Caco-2 (cell line): ENCODE data around the gene RAB26. TPM values are rescaled to one million over a fixed set of nuclear protein-coding genes. Genes with fewer than 3 reads are reported as not detected.

Source experiments
- BruUV-seq: library from RNA; stranded (reverse); fragments of 400-500 nt; replicated peaks from 2 replicates; lab custom pipeline; 2021; lab: Mats Ljungman, UMichigan
- CTCF ChIA-PET: fragments of 300-600 bp; sonication (Branson Sonifier 250); formaldehyde crosslinking; loops from one replicate; lab custom pipeline; 2022; ENCODE audit warnings: antibody characterized with exemption; lab: Charles Lee
- POLR2A ChIA-PET: fragments of 300-600 bp; sonication (Branson Sonifier 250); formaldehyde crosslinking; loops from one replicate; lab custom pipeline; 2022; ENCODE audit warnings: antibody characterized with exemption; lab: Charles Lee
- DNase-seq, 2 experiments: peaks; one replicate each; pipeline versions ENCODE4 v3.0.0 to v3.0.0-alpha.2; 2020 to 2022
- H3K27me3 ChIP-seq: replicated peaks from 2 replicates; pipeline ENCODE4 v1.6.0; 2011; ENCODE audit warnings: low read length; ENCODE audit not compliant: control insufficient read depth, insufficient read depth
- H3K36me3 ChIP-seq: 2 replicates; pipeline ENCODE4 v1.5.1; 2011; ENCODE audit warnings: low read length; ENCODE audit not compliant: control insufficient read depth, insufficient read depth
- H3K4me1 ChIP-seq: fragments of 250-450 bp; sonication (Bioruptor Pico); 2 replicates; pipeline ENCODE4 v1.5.1; 2020; ENCODE audit warnings: mild to moderate bottlenecking
- H3K4me3 ChIP-seq: 2 replicates; pipeline ENCODE4 v1.5.1; 2011; ENCODE audit warnings: low read depth, mild to moderate bottlenecking, control low read depth, low read length
- H3K9me3 ChIP-seq: fragments of 250-450 bp; sonication (Bioruptor Pico); 2 replicates; pipeline ENCODE4 v1.5.1; 2020; ENCODE audit warnings: mild to moderate bottlenecking, moderate library complexity
- H3K27ac Mint-ChIP-seq: one replicate; pipeline ENCODE4 v1.8.0; 2022; ENCODE audit warnings: mixed read lengths; ENCODE audit not compliant: unreplicated experiment
- H3K27me3 Mint-ChIP-seq: one replicate; pipeline ENCODE4 v1.8.0; 2022; ENCODE audit warnings: mixed read lengths; ENCODE audit not compliant: insufficient read depth, unreplicated experiment
- H3K36me3 Mint-ChIP-seq: one replicate; pipeline ENCODE4 v1.8.0; 2022; ENCODE audit warnings: mild to moderate bottlenecking, mixed read lengths; ENCODE audit not compliant: insufficient read depth, unreplicated experiment
- H3K4me1 Mint-ChIP-seq: one replicate; pipeline ENCODE4 v1.8.0; 2022; ENCODE audit warnings: low read depth, mixed read lengths; ENCODE audit not compliant: unreplicated experiment
- H3K4me3 Mint-ChIP-seq: one replicate; pipeline ENCODE4 v1.8.0; 2022; ENCODE audit warnings: mild to moderate bottlenecking, moderate library complexity, mixed read lengths; ENCODE audit not compliant: unreplicated experiment
- H3K9me3 Mint-ChIP-seq: one replicate; pipeline ENCODE4 v1.8.0; 2022; ENCODE audit warnings: mixed read lengths; ENCODE audit not compliant: unreplicated experiment
- intact Hi-C: fragments of 100-400 bp; cut with micrococcal nuclease; formaldehyde crosslinking; loops from one replicate; pipeline ENCODE4 v1.10.0; 2022; ENCODE audit not compliant: unreplicated experiment
- total RNA-seq: library from RNA; stranded (reverse); gene quantifications from 2 replicates; pipeline ENCODE4 v1.2.3, GENCODE V29; 2022
- TF ChIP-seq, protein P1 (sequence below), 2 experiments: fragments of 200-600 bp in 1 of 2; IDR thresholded peaks; 1 replicate in 1 of 2; 2 replicates in 1 of 2; pipeline versions ENCODE4 v1.5.1 to v1.8.0; 2011 to 2022; ENCODE audit warnings: antibody characterized with exemption in 1 of 2, control low read depth in 1 of 2, inconsistent platforms in 1 of 2, low read depth in 1 of 2, low read length in 1 of 2, mild to moderate bottlenecking in 1 of 2, moderate library complexity in 1 of 2; ENCODE audit not compliant: insufficient read depth in 1 of 2, severe bottlenecking in 1 of 2, unreplicated experiment in 1 of 2

Gene RAB26
- total RNA-seq, 1 experiment from 2014 or later = 1.0 TPM

GRCh38 chr16:2181952-2182351 is 33.5 kb downstream of the RAB26 start:
- H3K4me3 ChIP-seq = no peak overlapping the region
- ChIA-PET CTCF (no interaction called here), POLR2A (no interaction called here)
- Mint-ChIP-seq H3K9me3 (no peaks in the 10 kb centered on the region), H3K27ac (peak overlapping the region; percentile 32), H3K27me3 (no peaks in the 10 kb centered on the region), H3K4me3 (no peak overlapping the region), H3K36me3 (peaks cover 22% of the 10 kb centered on the region), H3K4me1 (peaks cover 6% of the 10 kb centered on the region)
- intact Hi-C loops = no loop called here
- no TSS peak for BruUV-seq
- H3K4me1 ChIP-seq = no peaks in the 10 kb centered on the region
- TF ChIP-seq, protein P1, sequence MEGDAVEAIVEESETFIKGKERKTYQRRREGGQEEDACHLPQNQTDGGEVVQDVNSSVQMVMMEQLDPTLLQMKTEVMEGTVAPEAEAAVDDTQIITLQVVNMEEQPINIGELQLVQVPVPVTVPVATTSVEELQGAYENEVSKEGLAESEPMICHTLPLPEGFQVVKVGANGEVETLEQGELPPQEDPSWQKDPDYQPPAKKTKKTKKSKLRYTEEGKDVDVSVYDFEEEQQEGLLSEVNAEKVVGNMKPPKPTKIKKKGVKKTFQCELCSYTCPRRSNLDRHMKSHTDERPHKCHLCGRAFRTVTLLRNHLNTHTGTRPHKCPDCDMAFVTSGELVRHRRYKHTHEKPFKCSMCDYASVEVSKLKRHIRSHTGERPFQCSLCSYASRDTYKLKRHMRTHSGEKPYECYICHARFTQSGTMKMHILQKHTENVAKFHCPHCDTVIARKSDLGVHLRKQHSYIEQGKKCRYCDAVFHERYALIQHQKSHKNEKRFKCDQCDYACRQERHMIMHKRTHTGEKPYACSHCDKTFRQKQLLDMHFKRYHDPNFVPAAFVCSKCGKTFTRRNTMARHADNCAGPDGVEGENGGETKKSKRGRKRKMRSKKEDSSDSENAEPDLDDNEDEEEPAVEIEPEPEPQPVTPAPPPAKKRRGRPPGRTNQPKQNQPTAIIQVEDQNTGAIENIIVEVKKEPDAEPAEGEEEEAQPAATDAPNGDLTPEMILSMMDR (IDR thresholded peaks at IDR 0.05; ENCODE audit: insufficient read depth in 1 of 2, low read depth in 1 of 2, low read length in 1 of 2, severe bottlenecking in 1 of 2, unreplicated experiment in 1 of 2) = no peak
- DNase-seq = no peak
- H3K27me3 ChIP-seq = no peaks in the 10 kb centered on the region
- no peaks in the 10 kb centered on the region for H3K36me3 ChIP-seq
- H3K9me3 ChIP-seq = no peaks in the 10 kb centered on the region

GRCh38 chr16:2183671-2184070 is 35.2 kb downstream of the RAB26 start:
- BruUV-seq = no TSS peak
- Mint-ChIP-seq H3K27me3 (no peaks in the 10 kb centered on the region), H3K9me3 (no peaks in the 10 kb centered on the region), H3K4me1 (peaks cover 6% of the 10 kb centered on the region), H3K4me3 (no peak overlapping the region), H3K36me3 (peaks cover 14% of the 10 kb centered on the region), H3K27ac (no peak overlapping the region)
- Histone ChIP-seq H3K4me3 (no peak overlapping the region), H3K4me1 (no peaks in the 10 kb centered on the region), H3K36me3 (no peaks in the 10 kb centered on the region), H3K9me3 (no peaks in the 10 kb centered on the region), H3K27me3 (no peaks in the 10 kb centered on the region)
- intact Hi-C loops = no loop called here
- POLR2A ChIA-PET = no interaction called here
- CTCF ChIA-PET = no interaction called here
- TF ChIP-seq, protein P1 (IDR thresholded peaks at IDR 0.05; ENCODE audit: insufficient read depth in 1 of 2, low read depth in 1 of 2, low read length in 1 of 2, severe bottlenecking in 1 of 2, unreplicated experiment in 1 of 2) = no peak
- no peak for DNase-seq

GRCh38 chr16:2184346-2184745 is 35.9 kb downstream of the RAB26 start:
- H3K27ac Mint-ChIP-seq = no peak overlapping the region
- Histone ChIP-seq H3K4me1 (no peaks in the 10 kb centered on the region), H3K36me3 (no peaks in the 10 kb centered on the region), H3K4me3 (no peak overlapping the region), H3K27me3 (no peaks in the 10 kb centered on the region), H3K9me3 (no peaks in the 10 kb centered on the region)
- H3K27me3 Mint-ChIP-seq = no peaks in the 10 kb centered on the region
- ChIA-PET CTCF (no interaction called here), POLR2A (no interaction called here)
- intact Hi-C loops = no loop called here
- TF ChIP-seq, protein P1 (IDR thresholded peaks at IDR 0.05; ENCODE audit: insufficient read depth in 1 of 2, low read depth in 1 of 2, low read length in 1 of 2, severe bottlenecking in 1 of 2, unreplicated experiment in 1 of 2) = no peak
- DNase-seq = no peak
- peaks cover 6% of the 10 kb centered on the region for H3K4me1 Mint-ChIP-seq
- no peaks in the 10 kb centered on the region for H3K9me3 Mint-ChIP-seq
- no peak overlapping the region for H3K4me3 Mint-ChIP-seq
- peaks cover 14% of the 10 kb centered on the region for H3K36me3 Mint-ChIP-seq
- no TSS peak for BruUV-seq
